GM12892 (cell line): Measurements from ENCODE around the gene MYO18B.

ENCODE experiments used
- POLR2A ChIP-seq: IDR thresholded peaks from 2 replicates; pipeline ENCODE4 v1.6.1; 2011; ENCODE audit warnings: low read depth, low read length, control low read depth
- TAF1 ChIP-seq: IDR thresholded peaks from 2 replicates; pipeline ENCODE4 v1.6.1; 2011; ENCODE audit warnings: low read depth, mild to moderate bottlenecking, control low read depth, low read length, borderline replicate concordance

DNA sequence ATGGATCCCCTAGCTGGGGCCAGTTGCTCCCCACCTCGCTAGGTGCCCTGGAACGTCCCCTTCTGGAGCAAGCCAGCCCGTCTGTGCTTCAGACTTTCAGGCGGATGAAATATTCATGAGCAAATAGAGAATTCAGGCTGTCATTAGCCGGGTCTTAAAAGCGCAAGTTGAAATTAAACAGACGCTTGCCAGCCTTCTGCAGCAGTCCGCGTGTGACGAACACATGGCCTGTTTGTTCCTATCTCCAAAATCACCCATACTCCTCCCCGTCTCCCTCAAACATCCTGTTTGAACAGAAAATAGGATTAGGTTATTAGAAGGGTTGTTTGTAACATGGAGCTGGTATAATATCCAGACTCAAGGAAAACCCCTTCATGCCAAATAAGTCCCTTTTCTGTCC lies 38.7 kb downstream of the MYO18B start:
- no peak for TF ChIP-seq TAF1
- TF ChIP-seq POLR2A: no peak
